H9 (cell line): ENCODE measurements around the gene SIRPB1. TPM values are rescaled to one million over a fixed set of nuclear protein-coding genes. Genes with fewer than 3 reads are reported as not detected.

ENCODE experiments used
- DNase-seq: peaks from one replicate; pipeline ENCODE4 v3.0.0-alpha.2; 2017
- H2AFZ ChIP-seq: one replicate; pipeline ENCODE4 v1.6.1; 2013; ENCODE audit warnings: mild to moderate bottlenecking, low read length, control low read depth, moderate library complexity
- H2AK5ac ChIP-seq: 2 replicates; pipeline ENCODE4 v1.6.1; 2013; ENCODE audit warnings: low read length, control low read depth, mixed read lengths; ENCODE audit not compliant: insufficient read length
- H2BK120ac ChIP-seq: one replicate; pipeline ENCODE4 v1.6.1; 2013; ENCODE audit warnings: low read depth, mild to moderate bottlenecking, low read length, control low read depth, inconsistent platforms; ENCODE audit not compliant: poor library complexity, severe bottlenecking
- H2BK12ac ChIP-seq: 2 replicates; pipeline ENCODE4 v1.6.1; 2013; ENCODE audit warnings: low read length, control low read depth, mixed read lengths, low read depth; ENCODE audit not compliant: insufficient read length
- H2BK15ac ChIP-seq: 2 replicates; pipeline ENCODE4 v1.6.1; 2013; ENCODE audit warnings: low read depth, low read length, control low read depth
- H2BK20ac ChIP-seq: one replicate; pipeline ENCODE4 v1.6.1; 2013; ENCODE audit warnings: low read depth, mild to moderate bottlenecking, low read length, control low read depth, inconsistent platforms; ENCODE audit not compliant: poor library complexity, severe bottlenecking
- H2BK5ac ChIP-seq: 2 replicates; pipeline ENCODE4 v1.6.1; 2013; ENCODE audit warnings: low read length, control low read depth, mixed read lengths; ENCODE audit not compliant: insufficient read length
- H3K14ac ChIP-seq: 2 replicates; pipeline ENCODE4 v1.6.1; 2013; ENCODE audit warnings: low read length, control low read depth; ENCODE audit not compliant: insufficient read depth
- H3K18ac ChIP-seq: 2 replicates; pipeline ENCODE4 v1.6.1; 2013; ENCODE audit warnings: low read depth, mild to moderate bottlenecking, mixed read lengths, low read length, control low read depth; ENCODE audit not compliant: insufficient read length
- H3K23ac ChIP-seq: 2 replicates; pipeline ENCODE4 v1.6.1; 2013; ENCODE audit warnings: low read length, control low read depth, mixed read lengths, low read depth; ENCODE audit not compliant: insufficient read length
- H3K23me2 ChIP-seq: 2 replicates; pipeline ENCODE4 v1.6.1; 2013; ENCODE audit warnings: low read depth, mild to moderate bottlenecking, mixed read lengths, low read length, control low read depth; ENCODE audit not compliant: insufficient read length, poor library complexity, severe bottlenecking
- H3K27ac ChIP-seq: 2 replicates; pipeline ENCODE4 v1.5.1; 2013; ENCODE audit warnings: low read length, control low read depth, mixed read lengths, low read depth; ENCODE audit not compliant: insufficient read length
- H3K27me3 ChIP-seq: 2 replicates; pipeline ENCODE4 v1.6.1; 2013; ENCODE audit warnings: low read length, control low read depth, inconsistent platforms; ENCODE audit not compliant: insufficient read depth
- H3K4ac ChIP-seq: 2 replicates; pipeline ENCODE4 v1.6.1; 2013; ENCODE audit warnings: low read depth, mild to moderate bottlenecking, control low read depth, inconsistent platforms, low read length, moderate library complexity
- H3K4me1 ChIP-seq: 2 replicates; pipeline ENCODE4 v1.6.1; 2013; ENCODE audit warnings: low read length, control low read depth, inconsistent platforms; ENCODE audit not compliant: insufficient read depth
- H3K4me2 ChIP-seq: 2 replicates; pipeline ENCODE4 v1.6.1; 2013; ENCODE audit warnings: low read length, control low read depth, mixed read lengths; ENCODE audit not compliant: insufficient read length, insufficient read depth
- H3K56ac ChIP-seq: 2 replicates; pipeline ENCODE4 v1.6.1; 2013; ENCODE audit warnings: low read depth, mild to moderate bottlenecking, mixed read lengths, low read length, control low read depth; ENCODE audit not compliant: insufficient read length
- H3K79me1 ChIP-seq: 2 replicates; pipeline ENCODE4 v1.6.1; 2013; ENCODE audit warnings: low read depth, mild to moderate bottlenecking, moderate library complexity, low read length, control low read depth, inconsistent platforms; ENCODE audit not compliant: insufficient read depth, poor library complexity, severe bottlenecking
- H3K79me2 ChIP-seq: 2 replicates; pipeline ENCODE4 v1.6.1; 2013; ENCODE audit warnings: low read length, control low read depth, inconsistent platforms; ENCODE audit not compliant: insufficient read depth
- H3K9ac ChIP-seq: 2 replicates; pipeline ENCODE4 v1.6.1; 2013; ENCODE audit warnings: low read length, control low read depth, mixed read lengths; ENCODE audit not compliant: insufficient read length; ENCODE audit errors: extremely low read depth
- H3K9me3 ChIP-seq: one replicate; pipeline ENCODE4 v1.6.1; 2013; ENCODE audit warnings: low read depth, low read length, inconsistent platforms; ENCODE audit not compliant: control insufficient read depth
- H3T11ph ChIP-seq: one replicate; pipeline ENCODE4 v1.6.1; 2013; ENCODE audit warnings: mild to moderate bottlenecking, low read length, control low read depth, inconsistent platforms
- H4K20me1 ChIP-seq: one replicate; pipeline ENCODE4 v1.6.1; 2013; ENCODE audit not compliant: control insufficient read depth, insufficient read length, insufficient read depth
- H4K5ac ChIP-seq: 2 replicates; pipeline ENCODE4 v1.6.1; 2013; ENCODE audit warnings: low read depth, mild to moderate bottlenecking, mixed read lengths, low read length, control low read depth; ENCODE audit not compliant: insufficient read length
- H4K8ac ChIP-seq: replicated peaks from 2 replicates; pipeline ENCODE4 v1.6.1; 2013; ENCODE audit warnings: low read length, control low read depth, mixed read lengths, low read depth; ENCODE audit not compliant: insufficient read length
- H4K91ac ChIP-seq: 2 replicates; pipeline ENCODE4 v1.6.1; 2013; ENCODE audit warnings: low read depth, mild to moderate bottlenecking, moderate library complexity, mixed read lengths, low read length, control low read depth; ENCODE audit not compliant: insufficient read length
- H3K27ac Mint-ChIP-seq, 3 experiments: 2 replicates in 2 of 3; 3 replicates in 1 of 3; pipeline ENCODE4 v1.8.0; 2020 to 2021; ENCODE audit warnings: mixed read lengths in 3 of 3, mild to moderate bottlenecking in 1 of 3, moderate library complexity in 1 of 3
- H3K27me3 Mint-ChIP-seq: 2 replicates; pipeline ENCODE4 v1.8.0; 2021; ENCODE audit warnings: low read depth, mild to moderate bottlenecking, moderate library complexity, mixed read lengths
- H3K36me3 Mint-ChIP-seq, 3 experiments: 2 replicates in 2 of 3; 3 replicates in 1 of 3; pipeline ENCODE4 v1.8.0; 2020 to 2021; ENCODE audit warnings: low read depth in 3 of 3, mixed read lengths in 3 of 3; ENCODE audit not compliant: insufficient read depth in 1 of 3
- H3K4me1 Mint-ChIP-seq, 2 experiments: 2 replicates each; pipeline ENCODE4 v1.8.0; 2020; ENCODE audit warnings: mixed read lengths in 2 of 2
- H3K4me3 Mint-ChIP-seq, 2 experiments: 2 replicates in 1 of 2; 3 replicates in 1 of 2; pipeline ENCODE4 v1.8.0; 2020 to 2021; ENCODE audit warnings: mild to moderate bottlenecking in 2 of 2, mixed read lengths in 2 of 2, moderate library complexity in 1 of 2
- H3K9me3 Mint-ChIP-seq, 2 experiments: 2 replicates in 1 of 2; 3 replicates in 1 of 2; pipeline ENCODE4 v1.8.0; 2020; ENCODE audit warnings: mild to moderate bottlenecking in 2 of 2, mixed read lengths in 2 of 2, moderate library complexity in 1 of 2
- WGBS: extraction: QIAGEN DNeasy Blood & Tissue Kit; methylation state at CpG from one replicate; pipeline ENCODE4 v1.1.7; 2013; ENCODE audit warnings: missing lambda C conversion rate, low lambda C conversion rate, mixed read lengths; ENCODE audit not compliant: insufficient read length; ENCODE audit errors: extremely low coverage; 5-methylcytosine and 5-hydroxymethylcytosine counted together
- total RNA-seq: library from RNA; stranded (reverse); gene quantifications from 2 replicates; pipeline ENCODE4 v1.2.1, GENCODE V29; 2021
- TF ChIP-seq, protein P1 (sequence below): fragments of 200-600 bp; sonication (generic); conservative IDR thresholded peaks from 3 replicates; pipeline ENCODE4 v1.8.0; 2021; ENCODE audit warnings: antibody characterized with exemption, mild to moderate bottlenecking

SIRPB1 gene
- total RNA-seq, 1 experiment from 2014 or later, result 1.0 TPM

DNA sequence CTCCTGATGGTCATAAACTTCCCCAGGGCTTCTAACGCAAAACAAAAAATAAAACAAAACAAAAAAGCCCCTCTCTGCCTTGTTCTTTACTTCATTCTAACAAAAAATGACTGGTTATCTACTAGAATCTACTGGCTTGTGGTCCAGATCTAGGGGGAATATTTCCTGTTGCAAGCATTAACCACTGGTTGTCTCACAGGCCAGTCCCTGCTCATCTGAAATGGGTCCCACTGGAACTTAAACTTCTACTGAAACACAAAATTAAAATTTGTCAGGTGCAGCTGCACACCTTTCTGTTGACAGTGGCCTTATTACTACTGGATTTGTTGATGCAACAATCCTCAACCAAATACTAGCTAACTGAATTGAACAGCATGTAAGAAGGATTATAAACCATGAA lies 32.3 kb upstream of the SIRPB1 start:
- no peak for DNase-seq
- no peak overlapping the region for H3K9ac ChIP-seq
- no peak overlapping the region for H2BK12ac ChIP-seq
- H4K8ac ChIP-seq, result no peak overlapping the region
- no peak overlapping the region for H4K5ac ChIP-seq
- H2AFZ ChIP-seq, result no peak overlapping the region
- H3K18ac ChIP-seq, result no peak overlapping the region
- H2BK120ac ChIP-seq, result no peak overlapping the region
- no peak overlapping the region for H3K14ac ChIP-seq
- Mint-ChIP-seq H3K27ac (no peak overlapping the region), H3K36me3 (no peaks in the 10 kb centered on the region), H3K9me3 (no peaks in the 10 kb centered on the region), H3K4me1 (no peaks in the 10 kb centered on the region), H3K4me3 (no peak overlapping the region), H3K27me3 (peaks cover 8% of the 10 kb centered on the region)
- no peaks in the 10 kb centered on the region for H3K79me1 ChIP-seq
- no peak overlapping the region for H3K4me2 ChIP-seq
- no peaks in the 10 kb centered on the region for H3K79me2 ChIP-seq
- no peak overlapping the region for H3K4ac ChIP-seq
- H3K56ac ChIP-seq, result no peak overlapping the region
- no peak overlapping the region for H3T11ph ChIP-seq
- no peaks in the 10 kb centered on the region for H3K9me3 ChIP-seq
- TF ChIP-seq, protein P1, sequence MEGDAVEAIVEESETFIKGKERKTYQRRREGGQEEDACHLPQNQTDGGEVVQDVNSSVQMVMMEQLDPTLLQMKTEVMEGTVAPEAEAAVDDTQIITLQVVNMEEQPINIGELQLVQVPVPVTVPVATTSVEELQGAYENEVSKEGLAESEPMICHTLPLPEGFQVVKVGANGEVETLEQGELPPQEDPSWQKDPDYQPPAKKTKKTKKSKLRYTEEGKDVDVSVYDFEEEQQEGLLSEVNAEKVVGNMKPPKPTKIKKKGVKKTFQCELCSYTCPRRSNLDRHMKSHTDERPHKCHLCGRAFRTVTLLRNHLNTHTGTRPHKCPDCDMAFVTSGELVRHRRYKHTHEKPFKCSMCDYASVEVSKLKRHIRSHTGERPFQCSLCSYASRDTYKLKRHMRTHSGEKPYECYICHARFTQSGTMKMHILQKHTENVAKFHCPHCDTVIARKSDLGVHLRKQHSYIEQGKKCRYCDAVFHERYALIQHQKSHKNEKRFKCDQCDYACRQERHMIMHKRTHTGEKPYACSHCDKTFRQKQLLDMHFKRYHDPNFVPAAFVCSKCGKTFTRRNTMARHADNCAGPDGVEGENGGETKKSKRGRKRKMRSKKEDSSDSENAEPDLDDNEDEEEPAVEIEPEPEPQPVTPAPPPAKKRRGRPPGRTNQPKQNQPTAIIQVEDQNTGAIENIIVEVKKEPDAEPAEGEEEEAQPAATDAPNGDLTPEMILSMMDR, result no peak
- H4K20me1 ChIP-seq, result no peaks in the 10 kb centered on the region
- H2BK5ac ChIP-seq, result no peak overlapping the region
- H4K91ac ChIP-seq, result no peak overlapping the region
- H3K4me1 ChIP-seq, result no peaks in the 10 kb centered on the region
- H2BK20ac ChIP-seq, result no peak overlapping the region
- WGBS, result no CpG with 5 or more reads among the region's 1 CpG
- H3K27ac ChIP-seq, result no peak overlapping the region
- H2BK15ac ChIP-seq, result no peak overlapping the region
- no peak overlapping the region for H2AK5ac ChIP-seq
- no peaks in the 10 kb centered on the region for H3K27me3 ChIP-seq
- no peaks in the 10 kb centered on the region for H3K23me2 ChIP-seq
- no peak overlapping the region for H3K23ac ChIP-seq
